ENCODE results near the gene UCKL1.
"Not testable (repeated sequence)": the region's sequence is repeated elsewhere in the genome, so short reads cannot be mapped to it uniquely, and the experiment has no call there.

UCKL1 gene

DNA sequence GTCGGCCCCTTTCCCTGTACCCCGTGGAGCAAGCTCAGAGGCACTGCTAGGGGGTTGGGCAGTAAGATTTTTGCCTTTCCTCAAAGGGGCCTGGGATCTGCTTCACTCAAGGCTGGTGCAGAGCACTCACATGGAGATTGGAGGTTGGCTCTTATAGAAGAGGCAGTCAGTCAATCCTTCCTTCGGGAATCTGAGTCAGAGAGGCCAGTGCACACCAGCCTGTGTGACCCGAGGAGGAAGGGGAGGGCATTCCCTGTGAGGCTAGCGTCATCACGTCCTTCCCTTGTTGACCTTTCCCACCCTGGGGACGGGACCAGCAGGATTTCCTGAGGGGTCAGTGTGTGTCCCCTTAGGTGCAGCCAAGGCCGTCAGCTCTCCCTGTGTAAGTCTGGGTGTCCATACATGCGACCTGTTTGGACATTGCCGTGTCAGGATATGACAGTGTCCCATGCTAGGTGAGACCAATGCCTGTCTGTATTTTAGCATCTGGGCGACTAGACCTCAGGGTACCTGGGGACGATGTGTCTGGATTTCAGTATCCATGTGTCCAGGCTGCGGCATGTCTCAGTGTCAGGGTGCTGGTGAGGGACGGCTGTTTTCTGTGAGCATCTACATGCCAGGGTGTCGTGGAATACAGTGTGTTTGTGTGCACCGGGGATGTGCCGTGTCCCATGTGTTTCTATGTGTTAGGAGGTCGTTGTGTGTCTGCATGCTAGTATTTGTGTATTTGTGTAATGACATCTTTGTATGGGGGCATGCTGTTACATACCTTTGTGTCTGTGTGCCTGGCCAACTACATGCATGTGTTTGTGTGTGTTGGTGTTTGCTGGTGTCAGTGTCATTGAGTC is 16.3 kb upstream of the UCKL1 start:
- DNase-seq (ENCODE audit: low read depth, low spot score): no peak

DNA sequence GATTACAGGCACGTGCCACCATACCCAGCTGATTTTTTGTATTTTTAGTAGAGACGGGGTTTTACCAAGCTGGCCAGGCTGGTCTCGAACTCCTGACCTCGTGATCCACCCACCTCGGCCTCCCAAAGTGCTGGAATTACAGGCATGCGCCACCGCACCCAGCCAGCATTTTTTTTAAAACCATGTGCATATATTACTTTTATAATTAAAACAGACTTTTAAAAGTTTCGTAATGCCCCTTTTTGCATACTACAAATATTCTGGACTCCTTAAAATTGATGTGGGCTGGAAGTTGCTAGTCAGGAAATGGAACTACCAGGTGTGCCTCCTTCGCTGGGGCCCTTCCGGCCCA is 15.7 kb upstream of the UCKL1 start:
- DNase-seq (ENCODE audit: low read depth, low spot score): not testable (repeated sequence)

DNA sequence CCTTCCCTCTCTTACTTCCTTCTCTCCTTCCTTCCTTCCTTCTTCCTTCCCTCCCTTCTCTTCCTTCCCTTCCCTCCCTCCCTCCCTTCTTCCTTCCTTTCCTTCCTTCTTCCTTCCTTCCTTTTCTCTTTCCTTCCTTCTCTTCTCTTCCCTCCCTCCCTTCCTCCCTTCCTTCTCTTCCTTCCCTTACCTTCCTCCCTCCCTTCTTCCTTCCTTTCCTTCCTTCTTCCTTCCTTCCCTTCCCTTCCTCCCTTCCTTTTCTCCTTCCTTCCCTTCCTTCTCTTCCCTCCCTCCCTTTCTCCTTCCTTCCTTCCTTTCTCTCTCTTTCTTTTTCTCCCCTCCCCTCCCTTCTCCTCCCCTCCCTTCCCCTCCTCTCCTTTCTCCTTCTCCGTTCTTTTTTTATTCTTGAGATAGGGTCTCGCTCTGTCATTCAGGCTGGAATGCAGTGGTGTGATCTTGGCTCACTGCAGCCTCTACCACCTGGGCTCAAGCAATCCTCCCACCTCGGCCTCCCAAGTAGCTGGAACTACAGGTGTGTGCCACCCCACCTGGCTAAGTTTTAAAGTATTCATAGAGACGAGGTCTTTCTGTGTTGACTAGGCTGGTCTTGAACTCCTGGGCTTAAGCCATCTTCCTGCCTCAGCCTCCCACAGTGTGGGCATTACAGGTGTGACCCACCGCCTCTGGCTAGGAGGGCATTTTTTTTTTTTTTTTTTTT is 14.7 kb upstream of the UCKL1 start:
- no peak for DNase-seq (ENCODE audit: low read depth, low spot score)

DNA sequence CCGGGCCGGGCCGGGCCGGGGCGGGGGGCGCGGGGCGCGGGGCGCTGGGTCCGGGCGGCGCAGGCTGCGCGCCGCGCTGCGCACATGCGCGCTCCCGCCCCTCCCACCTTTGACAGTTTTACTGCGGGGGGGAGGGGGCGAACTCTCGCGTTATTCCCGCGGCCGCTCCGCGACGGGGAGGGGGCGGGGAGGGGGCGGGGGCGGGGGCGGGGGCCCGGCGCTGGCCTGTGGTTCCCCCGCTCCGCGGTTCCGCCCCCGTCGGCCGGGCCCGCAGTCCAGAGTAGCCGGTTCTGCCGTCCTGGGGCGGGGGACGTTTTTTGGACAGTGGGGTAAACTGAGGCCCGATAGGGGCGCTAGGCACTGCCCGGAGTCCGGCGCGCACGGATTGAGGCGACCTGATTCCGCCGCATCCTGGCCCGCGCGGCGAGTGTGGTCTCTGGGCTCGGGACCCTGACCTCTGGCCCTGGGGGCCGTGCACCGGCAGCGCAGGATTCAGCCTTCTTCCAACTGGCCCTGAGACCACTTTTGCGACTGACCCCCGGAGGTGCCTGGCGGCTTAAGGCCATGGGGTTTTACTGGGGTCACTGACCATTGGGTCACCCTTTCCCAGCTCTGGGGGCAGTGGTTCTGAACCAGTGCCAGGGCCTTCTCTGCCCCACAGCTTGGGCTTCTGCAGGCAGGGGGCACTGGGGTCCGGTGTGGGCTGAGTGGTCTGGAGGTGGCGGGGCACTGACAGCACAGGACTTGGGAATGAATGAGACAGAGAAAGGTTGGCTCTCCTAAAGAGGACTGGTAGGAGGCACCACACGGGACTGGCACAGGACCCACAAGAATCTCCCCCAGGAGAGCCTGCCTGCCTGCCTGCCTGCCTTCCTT is 13.9 kb upstream of the UCKL1 start, which contains the start of gene ZNF512B:
TSS of gene ZNF512B (minus strand) at position 93 of the 876 bp plus-strand sequence. CDS start 1,980 bp downstream, outside the sequence.
- peak; percentile 39 for DNase-seq (ENCODE audit: low read depth, low spot score)

DNA sequence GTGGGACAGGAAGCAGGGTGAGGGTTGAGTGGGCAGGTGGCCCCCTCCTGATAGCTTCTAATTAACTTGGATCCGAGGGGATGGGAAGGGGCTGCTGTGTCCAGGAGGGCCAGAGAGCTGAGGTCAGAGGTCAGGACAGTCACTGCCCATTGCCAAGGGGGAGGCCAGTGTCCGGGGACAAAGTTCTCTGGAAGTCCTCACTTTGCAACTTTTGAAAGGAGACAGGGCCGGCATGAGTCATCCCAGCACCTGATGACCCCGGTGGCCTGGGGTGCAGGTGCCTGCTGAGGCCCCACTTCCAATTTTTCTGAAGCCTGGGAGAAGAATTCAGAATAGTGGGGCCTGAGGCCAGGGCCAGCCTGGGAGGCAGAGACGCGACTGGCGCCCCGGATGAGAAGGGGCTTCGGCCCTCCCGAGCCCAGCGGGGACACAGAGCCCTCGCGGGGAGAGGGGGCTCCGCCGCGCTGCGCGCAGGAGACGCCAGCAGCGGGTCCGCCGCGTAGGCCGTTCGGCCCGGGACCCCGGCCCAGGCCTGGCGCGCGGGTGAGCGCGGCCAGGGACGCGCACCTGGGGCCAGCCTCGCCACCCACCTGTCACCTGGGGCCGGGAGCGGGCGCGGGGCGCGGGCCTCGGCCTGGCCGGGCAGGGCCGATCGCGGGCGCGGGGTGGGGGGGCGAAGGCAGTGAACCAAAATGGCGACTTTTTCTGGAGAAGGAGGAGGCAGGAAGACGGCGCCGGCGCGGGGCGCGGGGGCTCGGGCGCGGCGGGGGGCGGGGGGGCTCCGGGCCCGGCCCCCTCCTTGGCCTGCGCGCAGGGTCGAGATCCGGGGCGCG is 12.9 kb upstream of the UCKL1 start:
- DNase-seq (ENCODE audit: low read depth, low spot score): no peak

DNA sequence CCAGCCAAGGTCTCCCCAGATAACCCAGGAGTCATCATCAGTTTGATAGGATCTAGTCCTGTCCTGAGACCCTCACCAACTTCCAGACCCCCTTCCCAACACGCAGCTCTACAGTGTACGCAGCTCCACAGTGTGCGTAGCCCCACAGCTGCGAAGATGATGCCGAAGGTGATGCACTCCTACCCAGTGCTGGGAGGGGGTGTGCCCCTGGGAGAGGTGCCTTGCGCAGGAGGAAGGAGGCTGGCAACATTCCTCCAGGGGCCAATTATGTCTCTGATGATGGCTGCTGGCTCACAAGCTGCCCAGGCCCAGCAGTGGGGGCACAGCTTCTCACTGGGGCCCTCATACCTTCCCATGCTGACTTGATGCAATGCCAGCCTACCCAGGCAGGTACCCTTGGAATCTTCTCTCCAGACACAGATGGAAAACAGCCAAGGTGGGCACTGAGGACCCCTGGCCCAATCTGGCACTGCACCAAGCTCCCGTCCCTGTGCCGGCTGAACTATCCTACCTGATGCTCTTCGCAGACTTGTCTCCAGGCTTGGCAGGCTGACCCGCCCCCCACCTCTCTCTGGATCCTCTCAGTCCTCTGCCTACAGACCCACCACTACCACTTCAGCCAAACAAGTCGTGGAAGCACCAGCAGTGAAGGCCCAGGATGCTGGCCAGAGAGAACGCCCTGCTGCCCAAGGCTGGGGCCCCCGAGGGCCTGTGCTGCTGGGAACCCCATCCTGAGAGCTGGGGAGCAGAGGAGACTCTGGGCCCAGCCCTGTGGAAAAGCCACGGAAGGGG is 12.1 kb upstream of the UCKL1 start:
- no peak for DNase-seq (ENCODE audit: low read depth, low spot score)

DNA sequence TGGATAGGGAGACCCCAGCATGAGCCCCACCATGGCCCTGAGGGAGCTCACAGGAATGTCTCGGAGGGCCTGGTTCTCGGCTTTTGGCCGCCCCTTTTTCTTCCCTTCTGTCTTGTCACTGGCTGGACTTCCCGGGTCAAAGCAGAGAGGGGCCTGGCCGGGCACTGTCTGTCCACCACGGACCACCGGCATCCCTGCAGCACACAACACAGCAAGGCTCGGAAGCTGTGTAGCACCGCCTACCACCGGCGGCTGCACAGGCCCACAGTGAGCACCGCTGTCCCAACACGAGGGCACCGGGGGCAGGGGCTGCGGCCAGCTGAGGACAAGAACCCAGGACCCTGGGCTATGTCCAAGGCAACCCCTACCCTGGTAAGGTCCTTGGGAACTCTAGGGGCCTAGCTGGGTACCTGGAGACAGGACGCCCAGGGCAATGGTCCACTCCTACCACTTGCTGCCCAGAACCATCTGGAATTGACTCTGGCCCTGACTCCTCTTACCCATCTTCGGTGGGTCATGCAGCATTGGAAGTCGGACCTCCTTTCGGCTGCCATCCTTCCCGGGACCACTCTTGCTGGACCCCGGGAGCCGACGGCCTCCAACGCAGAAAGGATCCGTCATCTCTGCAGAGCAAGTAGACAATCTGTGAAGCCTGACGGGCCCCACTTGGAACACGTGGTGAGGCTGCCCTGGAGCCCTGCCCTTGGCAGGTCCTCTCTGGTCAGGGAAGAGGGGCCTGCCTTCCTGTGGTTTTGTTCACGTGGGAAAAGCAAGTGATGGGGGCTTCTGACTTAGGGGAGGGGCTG is 11.3 kb upstream of the UCKL1 start:
- DNase-seq (ENCODE audit: low read depth, low spot score): no peak

DNA sequence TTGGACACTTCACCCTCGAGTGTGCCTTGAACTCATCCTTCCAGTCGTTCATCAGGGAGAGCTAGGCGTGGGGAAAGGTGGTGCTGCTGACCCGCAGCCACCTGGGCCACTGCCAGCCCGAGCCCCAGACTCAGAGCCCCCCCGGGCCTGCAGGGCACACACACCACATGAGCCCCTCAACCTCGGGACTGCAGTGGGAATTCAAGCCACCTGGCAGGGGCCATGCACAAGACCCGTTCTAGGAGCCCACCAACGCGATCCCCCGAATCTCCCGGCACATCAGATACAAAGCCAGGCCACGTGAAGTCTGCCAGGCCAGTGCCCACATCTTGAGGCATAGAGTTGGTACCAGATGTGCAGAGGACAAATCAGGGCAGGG is 10.7 kb upstream of the UCKL1 start:
- no peak for DNase-seq (ENCODE audit: low read depth, low spot score)

DNA sequence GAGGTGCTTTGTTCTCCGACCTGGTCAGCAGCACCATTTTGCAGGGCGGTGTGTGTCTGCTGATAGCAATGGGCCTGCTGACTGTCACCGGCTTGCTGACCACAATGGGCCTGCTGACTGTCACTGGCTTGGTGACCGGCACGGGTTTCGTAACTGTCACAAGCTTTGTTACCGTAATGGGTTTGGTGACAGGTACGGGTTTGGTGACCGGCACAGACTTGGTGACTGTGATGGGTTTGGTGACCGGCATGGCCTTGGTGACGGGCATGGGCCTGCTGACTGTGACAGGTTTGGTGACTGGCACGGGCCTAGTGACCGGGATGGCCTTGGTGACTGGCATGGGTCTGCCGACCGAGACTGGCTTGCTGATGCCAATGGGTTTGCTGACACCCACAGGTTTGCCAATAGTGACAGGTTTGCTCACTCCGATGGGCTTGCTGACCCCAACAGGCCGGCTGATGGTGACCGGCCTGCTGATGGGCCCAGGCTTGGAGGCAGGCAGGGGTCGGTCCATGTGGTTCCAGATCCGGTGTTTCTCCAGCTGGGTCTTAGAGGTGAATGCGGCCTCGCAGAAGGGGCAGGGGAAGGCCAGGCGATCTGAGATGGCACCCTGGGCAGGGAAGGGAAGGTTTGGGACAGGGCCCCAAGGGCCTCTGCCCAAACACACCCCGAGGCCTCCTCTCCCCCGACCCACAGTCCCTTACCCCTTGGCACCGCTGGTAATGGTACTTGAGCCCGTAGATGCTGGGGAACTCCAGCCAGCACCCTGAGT is 10.1 kb upstream of the UCKL1 start:
- DNase-seq (ENCODE audit: low read depth, low spot score): no peak

DNA sequence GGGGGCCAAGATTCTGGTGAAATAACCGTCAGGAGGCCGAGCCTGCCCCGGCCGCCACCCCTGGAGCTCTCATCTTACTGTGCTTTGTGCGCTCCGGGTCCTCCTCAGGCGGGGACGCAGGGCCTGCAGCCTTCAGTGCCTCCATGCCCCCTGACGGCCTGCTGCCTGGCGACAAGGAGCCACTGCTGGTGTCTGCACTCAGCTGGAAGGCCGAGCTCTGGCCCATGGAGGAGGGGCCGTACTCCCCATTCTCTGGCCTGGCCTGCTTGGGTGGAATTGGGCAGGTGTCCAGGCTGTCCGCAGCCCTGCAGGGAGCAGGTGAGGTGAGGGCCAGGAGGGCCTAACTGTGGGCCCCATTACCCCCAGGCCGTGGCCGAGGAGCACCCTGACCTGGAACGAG is 8.2 kb upstream of the UCKL1 start:
- DNase-seq (ENCODE audit: low read depth, low spot score): no peak

DNA sequence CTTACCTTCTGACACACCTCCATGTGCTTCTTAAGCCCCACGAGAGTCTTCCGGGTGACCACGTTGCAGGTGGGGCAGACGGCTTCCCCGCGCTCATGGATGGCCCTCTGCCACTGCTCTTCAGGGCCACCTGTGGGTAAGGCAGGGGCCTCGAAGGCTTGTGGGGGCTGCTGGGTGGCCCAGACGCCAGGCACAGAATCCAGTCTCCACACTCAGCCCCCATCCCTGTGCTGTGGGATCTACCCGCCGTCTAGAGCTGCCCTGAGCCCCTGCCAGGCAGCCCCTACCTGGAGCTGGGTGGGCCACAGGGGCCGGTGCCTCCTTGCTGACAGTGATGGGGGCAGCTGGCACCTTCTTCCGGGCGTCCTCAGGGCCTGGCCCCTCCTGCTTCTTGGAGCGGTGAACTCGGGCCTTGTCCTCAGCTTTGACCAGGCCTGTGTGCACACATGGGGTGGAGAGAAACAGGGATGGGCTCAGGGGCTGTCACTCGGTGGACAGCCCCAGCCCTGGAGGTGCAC is 7.6 kb upstream of the UCKL1 start:
- DNase-seq (ENCODE audit: low read depth, low spot score): no peak

DNA sequence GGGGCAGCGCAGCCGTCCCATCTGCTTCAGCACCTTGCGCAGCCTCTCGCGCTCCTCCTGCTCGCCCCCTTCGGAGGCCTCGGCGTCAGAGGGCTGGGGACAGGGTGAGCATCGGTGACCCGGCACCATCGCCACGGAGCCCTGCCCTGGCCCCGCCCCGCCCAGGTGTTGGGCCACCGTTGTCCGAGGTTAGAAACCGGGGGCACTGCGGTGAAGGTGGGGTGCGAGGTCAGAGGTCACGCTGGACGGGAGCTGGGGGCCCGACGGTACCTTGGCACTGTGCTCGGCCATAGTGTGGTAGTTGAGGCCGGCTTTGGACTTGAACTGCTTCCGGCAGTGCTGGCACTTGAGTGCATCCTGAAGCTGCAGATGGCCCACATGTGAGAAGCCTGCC is 7.1 kb upstream of the UCKL1 start:
- no peak for DNase-seq (ENCODE audit: low read depth, low spot score)

DNA sequence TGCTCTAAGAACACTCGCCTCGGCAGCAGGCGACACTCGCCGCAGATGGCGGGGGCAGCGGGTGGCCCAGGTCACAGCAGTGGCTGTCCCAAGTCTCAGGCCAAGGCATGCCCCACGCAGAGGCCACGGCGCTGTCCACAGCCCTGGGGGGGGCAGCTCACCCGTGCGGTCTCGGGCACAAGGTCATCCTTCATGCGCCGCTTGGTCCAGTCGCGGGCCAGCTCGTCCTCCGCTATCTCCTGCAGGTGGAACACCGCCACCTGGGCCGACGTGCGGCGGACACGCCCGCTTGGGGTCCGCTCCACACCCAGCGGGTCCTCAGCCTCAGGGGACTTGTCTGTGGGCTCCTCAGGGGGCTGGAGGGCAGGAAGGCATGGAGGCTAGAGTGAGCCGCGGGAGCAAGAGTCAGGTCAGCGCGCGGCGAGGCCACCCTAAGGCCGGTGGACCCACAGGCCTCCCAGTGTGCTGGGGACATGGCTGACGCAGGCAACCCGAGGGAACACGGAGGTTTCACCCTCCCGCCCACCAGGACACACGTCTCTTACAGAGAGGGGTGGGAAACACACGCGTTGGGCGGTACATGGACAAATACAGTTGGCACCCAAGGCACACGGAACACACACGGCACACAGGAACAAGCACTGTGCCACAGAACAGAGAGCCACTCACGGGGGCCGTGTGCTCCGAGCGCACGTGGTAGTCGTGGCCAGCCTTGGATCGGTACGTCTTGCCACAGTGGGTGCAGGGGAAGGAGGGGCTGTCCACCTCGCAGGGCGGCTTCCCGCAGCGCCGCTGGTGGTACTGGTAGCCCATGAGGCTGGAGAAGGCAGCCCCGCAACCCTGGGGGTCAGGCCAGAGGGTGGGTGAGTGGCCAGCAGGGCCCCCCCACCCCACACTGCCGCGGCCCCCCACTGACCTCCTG is 6.5 kb upstream of the UCKL1 start:
- no peak for DNase-seq (ENCODE audit: low read depth, low spot score)

DNA sequence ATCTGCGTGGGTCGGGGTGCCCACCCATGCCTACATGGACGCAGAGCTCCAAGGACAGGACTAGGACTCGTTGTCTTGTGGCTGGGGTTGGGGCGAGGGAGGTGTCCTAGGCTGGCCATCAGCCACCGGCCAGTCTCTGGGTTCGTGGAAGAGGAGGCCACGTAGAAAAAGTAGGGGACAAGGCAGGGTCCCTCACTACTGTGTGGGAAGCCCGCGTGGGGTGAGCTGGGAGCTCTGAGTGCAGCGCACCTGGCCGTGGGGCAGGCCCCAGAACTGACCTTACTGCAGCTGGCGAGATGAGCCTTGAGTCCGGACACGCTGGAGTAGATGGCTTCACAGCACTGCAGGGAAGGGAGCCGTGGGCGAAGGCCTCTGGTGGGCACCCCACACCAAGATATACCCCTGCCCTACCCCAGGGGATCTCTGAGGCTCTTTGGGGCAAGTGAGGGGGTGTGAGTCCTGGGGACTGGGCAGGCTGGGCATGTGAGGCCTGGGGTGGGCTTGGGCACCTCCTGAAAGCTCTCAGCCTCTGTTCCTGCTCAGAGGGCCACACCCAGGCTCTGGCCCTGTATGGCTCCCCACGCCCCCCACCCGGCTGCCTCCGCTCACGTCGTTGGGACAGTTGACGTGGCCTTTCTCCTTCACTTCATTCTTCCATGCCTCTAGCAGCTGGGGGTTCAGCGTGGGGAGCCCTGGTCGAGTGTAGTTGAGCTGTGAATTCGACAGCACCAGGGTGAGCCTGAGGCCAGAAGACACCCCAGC is 5.6 kb upstream of the UCKL1 start:
- no peak for DNase-seq (ENCODE audit: low read depth, low spot score)

DNA sequence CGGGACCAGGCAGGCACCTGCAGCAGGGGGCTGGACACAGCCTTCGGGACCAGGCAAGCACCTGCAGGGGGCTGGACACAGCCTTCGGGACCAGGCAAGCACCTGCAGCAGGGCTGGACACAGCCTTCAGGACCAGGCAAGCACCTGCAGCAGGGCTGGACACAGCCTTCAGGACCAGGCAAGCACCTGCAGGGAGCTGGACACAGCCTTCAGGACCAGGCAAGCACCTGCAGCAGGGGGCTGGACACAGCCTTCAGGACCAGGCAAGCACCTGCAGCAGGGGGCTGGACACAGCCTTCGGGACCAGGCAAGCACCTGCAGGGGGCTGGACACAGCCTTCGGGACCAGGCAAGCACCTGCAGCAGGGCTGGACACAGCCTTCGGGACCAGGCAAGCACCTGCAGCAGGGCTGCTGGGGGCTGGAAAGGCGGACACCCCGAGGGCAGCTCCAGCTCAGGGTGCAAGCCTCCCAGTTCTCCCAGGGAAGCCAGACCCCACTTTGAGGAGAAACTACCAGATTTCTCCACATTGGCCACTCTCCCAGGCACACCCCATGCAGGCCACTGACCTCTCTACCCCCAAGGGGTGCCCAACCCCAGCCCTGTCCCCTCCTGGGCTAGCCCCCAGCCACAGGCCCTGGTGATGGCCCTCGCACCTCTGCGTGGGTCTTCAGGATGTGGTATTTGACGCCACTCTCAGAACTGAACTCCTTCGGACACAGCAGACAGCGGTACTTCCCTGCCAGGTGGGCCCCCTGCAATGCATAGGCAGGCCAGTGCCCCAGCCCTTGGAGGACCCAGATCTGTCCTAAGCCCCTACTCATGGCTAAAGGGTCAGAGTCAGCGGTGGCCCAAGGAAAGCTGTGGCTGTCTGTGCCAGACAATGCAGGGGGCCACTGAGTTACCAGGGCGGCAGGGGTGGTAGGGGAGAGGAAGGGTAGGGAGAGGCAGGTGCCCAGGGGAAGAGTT is 4.7 kb upstream of the UCKL1 start:
- DNase-seq (ENCODE audit: low read depth, low spot score): not testable (repeated sequence)

DNA sequence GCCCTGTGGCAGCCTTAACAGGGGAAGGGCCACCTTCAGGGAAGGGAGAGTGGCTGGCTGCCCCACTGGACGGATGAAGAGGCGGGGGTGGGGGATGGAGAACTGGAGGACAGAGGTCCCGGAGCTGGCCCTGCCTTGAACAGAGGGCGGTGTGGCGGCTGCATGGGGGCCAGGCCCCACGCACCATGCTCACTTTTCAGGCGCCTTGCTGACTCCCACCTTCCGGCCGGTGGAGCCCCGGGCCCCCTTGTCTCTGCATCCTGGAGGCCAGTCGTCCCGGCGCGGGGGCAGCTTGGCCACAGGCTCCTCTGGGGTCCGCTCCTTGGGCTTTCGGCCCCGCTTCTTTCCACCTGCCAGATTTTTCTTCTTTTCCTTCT is 3.5 kb upstream of the UCKL1 start:
- DNase-seq (ENCODE audit: low read depth, low spot score): no peak
